ENCODE data around the gene ZBTB38.

GRCh38 chr3:141403576-141403975 is 35.3 kb downstream of the ZBTB38 start:
- TF ChIP-seq POLR2A (IDR thresholded peaks at IDR 0.05): no peak
- no peak for TF ChIP-seq CTCF (IDR thresholded peaks at IDR 0.05)
